HepG2 (cell line): Measurements from ENCODE around the gene CLDN15. TPM values are rescaled to one million over a fixed set of nuclear protein-coding genes. Genes with fewer than 3 reads are reported as not detected.

ENCODE experiments used
- ATAC-seq: fragments of 200-7000 bp; cut with Tn5 transposase; 3 replicates; pipeline ENCODE4 v1.9.1; 2020; ENCODE audit warnings: mild to moderate bottlenecking, moderate library complexity
- BruUV-seq: library from RNA; stranded (reverse); fragments of 400-500 nt; replicated peaks from 2 replicates; lab custom pipeline; 2021; lab: Mats Ljungman, UMichigan
- CTCF ChIA-PET: fragments of 300-600 bp; formaldehyde crosslinking; extraction: SDS; loops from one replicate; lab custom pipeline; 2021; ENCODE audit warnings: low total read pairs, inconsistent platforms, low intra/inter-chr PET ratio; lab: Yijun Ruan, JAX
- POLR2A ChIA-PET: fragments of 350-600 bp; sonication (Branson Sonifier 250); formaldehyde crosslinking; loops from one replicate; lab custom pipeline; 2020; ENCODE audit warnings: antibody characterized with exemption, inconsistent platforms; lab: Yijun Ruan, JAX
- DNase-seq: peaks from one replicate; pipeline ENCODE4 v3.0.0-alpha.2; 2015; ENCODE audit warnings: low spot score
- FAIRE-seq: peaks from 3 replicates; lab custom pipeline; 2011; peaks lifted over from hg19 to GRCh38; lab: Jason Lieb, UNC
- H2AFZ ChIP-seq: one replicate; pipeline ENCODE4 v1.6.1; 2011; ENCODE audit warnings: low read length, inconsistent platforms
- H3K27ac ChIP-seq: fragments of 300-600 bp; 3 replicates; pipeline ENCODE4 v1.8.0; 2011; ENCODE audit warnings: mixed run types, mild to moderate bottlenecking, mixed read lengths, low read length, inconsistent platforms; ENCODE audit not compliant: insufficient read depth; ENCODE audit errors: extremely low read length
- H3K27me3 ChIP-seq, 2 experiments: fragments of 200-600 bp in 1 of 2; 2 replicates in 1 of 2; 3 replicates in 1 of 2; pipeline versions ENCODE4 v1.6.0 to v1.8.0; 2011; ENCODE audit warnings: low read length in 2 of 2, mild to moderate bottlenecking in 2 of 2, moderate library complexity in 2 of 2, inconsistent platforms in 1 of 2; ENCODE audit not compliant: insufficient read depth in 2 of 2, control insufficient read depth in 1 of 2
- H3K36me3 ChIP-seq, 2 experiments: fragments of 200-600 bp in 1 of 2; replicated peaks in 1 of 2; 2 replicates in 1 of 2; 3 replicates in 1 of 2; pipeline versions ENCODE4 v1.5.1 to v1.8.0; 2011; ENCODE audit warnings: low read length in 2 of 2, inconsistent platforms in 1 of 2; ENCODE audit not compliant: insufficient read depth in 2 of 2, control insufficient read depth in 1 of 2
- H3K4me1 ChIP-seq: 2 replicates; pipeline ENCODE4 v1.5.1; 2012; ENCODE audit warnings: low read length, inconsistent platforms; ENCODE audit not compliant: insufficient read depth
- H3K4me2 ChIP-seq: 2 replicates; pipeline ENCODE4 v1.6.0; 2011; ENCODE audit warnings: low read depth, low read length, inconsistent platforms
- H3K4me3 ChIP-seq, 3 experiments: fragments of 200-600 bp in 1 of 3; sonication (generic), shearing (Covaris generic) in 1 of 3; replicated peaks in 1 of 3; 2 replicates each; pipeline ENCODE4 v1.5.1; 2011 to 2016; ENCODE audit warnings: low read length in 3 of 3, inconsistent platforms in 2 of 3, low read depth in 2 of 3, mild to moderate bottlenecking in 2 of 3, control low read depth in 1 of 3, mixed read lengths in 1 of 3; ENCODE audit not compliant: insufficient read depth in 1 of 3
- H3K79me2 ChIP-seq: one replicate; pipeline ENCODE4 v1.6.1; 2011; ENCODE audit warnings: low read length, inconsistent platforms; ENCODE audit not compliant: insufficient read depth
- H3K9ac ChIP-seq: 2 replicates; pipeline ENCODE4 v1.6.0; 2011; ENCODE audit warnings: mild to moderate bottlenecking, low read depth, low read length, inconsistent platforms; ENCODE audit not compliant: insufficient read depth
- H3K9me3 ChIP-seq: 2 replicates; pipeline ENCODE4 v1.5.1; 2012; ENCODE audit warnings: mild to moderate bottlenecking, low read length
- H4K20me1 ChIP-seq: 2 replicates; pipeline ENCODE4 v1.6.0; 2011; ENCODE audit warnings: inconsistent platforms, mild to moderate bottlenecking, low read length, moderate library complexity; ENCODE audit not compliant: insufficient read depth
- AGO1 ChIP-seq: fragments of 200-400 bp; formaldehyde crosslinking; IDR thresholded peaks from 2 replicates; pipeline ENCODE4 v1.6.1; 2017; ENCODE audit warnings: mild to moderate bottlenecking, low read depth, low read length, moderate library complexity; ENCODE audit not compliant: poor library complexity, severe bottlenecking
- AGO2 ChIP-seq: fragments of 200-400 bp; formaldehyde crosslinking; optimal IDR thresholded peaks from 2 replicates; pipeline ENCODE3; 2017; ENCODE audit warnings: mild to moderate bottlenecking, low read depth, low read length, moderate library complexity
- ARID2 ChIP-seq: sonication (generic); formaldehyde crosslinking; IDR thresholded peaks from 2 replicates; pipeline ENCODE4 v1.8.1; 2022; ENCODE audit warnings: mild to moderate bottlenecking, missing genetic modification reagents, borderline replicate concordance
- FOXC1 ChIP-seq: sonication (generic); formaldehyde crosslinking; IDR thresholded peaks from 2 replicates; pipeline ENCODE4 v1.8.0; 2022; ENCODE audit warnings: mild to moderate bottlenecking, missing genetic modification reagents, borderline replicate concordance
- HNRNPLL ChIP-seq: fragments of 200-400 bp; formaldehyde crosslinking; IDR thresholded peaks from 2 replicates; pipeline ENCODE4 v1.6.1; 2017; ENCODE audit warnings: mild to moderate bottlenecking, low read depth, low read length; ENCODE audit not compliant: poor library complexity, severe bottlenecking
- KLF9 ChIP-seq: IDR thresholded peaks from 2 replicates; pipeline ENCODE4 v1.6.1; 2016; ENCODE audit warnings: low read depth
- NFATC3 ChIP-seq: sonication (generic); formaldehyde crosslinking; IDR thresholded peaks from 2 replicates; pipeline ENCODE4 v1.5.1; 2020; ENCODE audit warnings: mild to moderate bottlenecking, missing genetic modification reagents
- PAX8 ChIP-seq: sonication (generic); formaldehyde crosslinking; IDR thresholded peaks from 2 replicates; pipeline ENCODE4 v1.8.0; 2022; ENCODE audit warnings: mild to moderate bottlenecking, missing genetic modification reagents, borderline replicate concordance
- REXO4 ChIP-seq: sonication (generic); formaldehyde crosslinking; IDR thresholded peaks from 2 replicates; pipeline ENCODE4 v1.8.0; 2022; ENCODE audit warnings: missing genetic modification reagents, mild to moderate bottlenecking, borderline replicate concordance
- RXRB ChIP-seq: IDR thresholded peaks from 2 replicates; pipeline ENCODE4 v1.6.1; 2016; ENCODE audit warnings: borderline replicate concordance, missing genetic modification reagents, missing compliant biosample characterization
- SALL2 ChIP-seq: sonication (generic); formaldehyde crosslinking; IDR thresholded peaks from 2 replicates; pipeline ENCODE4 v1.8.1; 2023; ENCODE audit warnings: mild to moderate bottlenecking, missing genetic modification reagents, inconsistent platforms
- SRSF9 ChIP-seq: fragments of 200-400 bp; formaldehyde crosslinking; IDR thresholded peaks from 2 replicates; pipeline ENCODE4 v1.6.1; 2018; ENCODE audit warnings: borderline replicate concordance, mild to moderate bottlenecking, low read depth, low read length; ENCODE audit not compliant: insufficient read depth, poor library complexity, severe bottlenecking
- ZBTB42 ChIP-seq: sonication (generic); formaldehyde crosslinking; IDR thresholded peaks from 2 replicates; pipeline ENCODE4 v1.5.0; 2020; ENCODE audit warnings: mild to moderate bottlenecking, missing genetic modification reagents
- ZNF331 ChIP-seq: sonication (generic); formaldehyde crosslinking; IDR thresholded peaks from 2 replicates; pipeline ENCODE4 v1.4.0; 2020; ENCODE audit warnings: missing genetic modification reagents
- ZNF598 ChIP-seq: sonication (generic); formaldehyde crosslinking; IDR thresholded peaks from 2 replicates; pipeline ENCODE4 v1.5.1; 2020; ENCODE audit warnings: mild to moderate bottlenecking, missing genetic modification reagents, borderline replicate concordance
- ZNF788 ChIP-seq: sonication (generic); formaldehyde crosslinking; IDR thresholded peaks from 2 replicates; pipeline ENCODE4 v1.5.0; 2020; ENCODE audit warnings: mild to moderate bottlenecking, missing genetic modification reagents, borderline replicate concordance
- WGBS: methylation state at CpG from one replicate; pipeline ENCODE4 v1.1.6; 2017; ENCODE audit warnings: low lambda C conversion rate; 5-methylcytosine and 5-hydroxymethylcytosine counted together
- in situ Hi-C: cut with HindIII; loops from 2 replicates; pipeline ENCODE4 v1.10.0; 2017; ENCODE audit warnings: low pct_unique_long_range_greater_than_20kb; ENCODE audit not compliant: extremely low pct_ligation_motif_present
- intact Hi-C: fragments of 100-400 bp; cut with micrococcal nuclease; formaldehyde crosslinking; loops from one replicate; pipeline ENCODE4 v1.10.0; 2022; ENCODE audit not compliant: unreplicated experiment
- polyA plus RNA-seq, 8 experiments: library from polyadenylated mRNA; depleted of rRNA in 3 of 8; stranded (reverse) in 7 of 8; unstranded in 1 of 8; fragments of >200 nt; fragmentation: Illumina TruSeq in 4 of 8; extraction: Trizol in 4 of 8; gene quantifications; 2 replicates each; pipeline versions ENCODE4 v1.2.1 to v1.2.3, GENCODE V29; 2011 to 2016; ENCODE audit warnings: low read depth in 4 of 8, missing spikeins in 1 of 8, mixed read lengths in 1 of 8; ENCODE audit not compliant: insufficient read depth in 1 of 8
- total RNA-seq, 5 experiments: library from RNA; depleted of rRNA; stranded (reverse); fragments of >200 nt; fragmentation: Illumina TruSeq; extraction: Trizol; gene quantifications; 2 replicates each; pipeline ENCODE4 v1.2.3, GENCODE V29; 2016; ENCODE audit warnings: low read depth in 1 of 5

CLDN15 gene
- total and polyA plus RNA-seq, 2 of the 13 experiments (the other 11 are each of a cell fraction or from before 2014, with no cell fraction given): 7.1 to 17.8 TPM

- WGBS: 92% methylated on average over 13 of the region's 21 CpGs
- POLR2A ChIA-PET: interaction anchor here (1.9 to 3.0 kb wide), 2 partner anchors 10 to 16 kb away, joined by 8 to 11 read pairs; partner anchors contain the start of genes FIS1, PLOD3 and ZNHIT1
- H4K20me1 ChIP-seq: no peaks in the 10 kb centered on the region
- TF ChIP-seq ZNF598 (CRISPR knock-in tag) (no peak), KLF9 (no peak), PAX8 (CRISPR knock-in tag) (no peak), AGO1 (peak; percentile 57), AGO2 (peak; percentile 62)
- TF ChIP-seq, all 625 proteins: peak for 2
- Histone ChIP-seq H3K9ac (no peak overlapping the region), H3K36me3 (peaks cover 0 to 3% of the 10 kb centered on the region in 2 experiments; a peak in 2 of 5 replicates), H3K27me3 (no peaks in the 10 kb centered on the region), H3K4me3 (no peak overlapping the region), H3K4me1 (peaks cover 65% of the 10 kb centered on the region), H3K4me2 (no peak overlapping the region), H2AFZ (no peak overlapping the region), H3K27ac (no peak overlapping the region), H3K79me2 (no peaks in the 10 kb centered on the region), H3K9me3 (no peaks in the 10 kb centered on the region)
- no peak for DNase-seq
- ATAC-seq: no peak
- BruUV-seq: no TSS peak
- CTCF ChIA-PET: interaction anchor here (1.3 kb wide), 1 partner anchor 10 kb away, joined by 4 read pairs; no protein-coding TSS in a partner anchor
- in situ Hi-C loops (no loop called here), intact Hi-C loops (no loop called here)
- FAIRE-seq: no peak
Measured at GRCh38 chr7:101233907-101234547, 3.6 kb downstream of the CLDN15 start.

DNA sequence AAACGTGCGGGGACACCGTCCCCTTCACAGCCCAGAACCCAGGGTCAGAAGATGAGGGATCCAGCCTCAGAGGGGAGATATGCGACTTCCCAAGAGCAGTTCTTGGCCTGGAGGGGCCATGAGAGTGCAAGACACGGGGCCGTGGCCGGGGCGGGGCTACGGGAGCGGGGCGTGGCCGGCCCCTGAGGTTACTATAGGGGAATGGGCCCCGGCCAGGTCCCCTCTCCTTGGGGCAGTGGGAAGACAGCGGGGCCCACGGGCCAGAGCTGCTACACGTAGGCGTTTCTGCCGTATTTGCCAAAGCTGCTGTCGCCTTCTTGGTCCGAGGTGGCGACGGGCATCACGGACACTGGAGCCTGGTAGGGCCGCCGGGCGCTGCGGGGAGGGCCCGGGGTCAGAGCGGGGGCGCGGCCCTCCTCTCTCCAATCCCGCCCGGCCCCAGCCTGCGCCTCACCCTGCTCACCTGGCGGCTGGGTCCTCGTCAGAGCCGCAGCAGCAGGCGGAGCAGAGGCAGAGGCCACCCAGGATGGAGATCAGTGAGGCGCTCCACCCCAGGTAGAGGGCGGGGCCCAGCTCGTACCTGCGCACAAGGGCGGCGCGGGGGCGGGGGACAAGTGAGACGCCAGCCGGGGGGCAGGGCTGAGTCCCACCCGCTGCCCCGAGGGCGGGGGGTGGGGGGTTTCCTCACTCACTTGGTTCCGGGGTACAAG, 5.3 kb downstream of the CLDN15 start:
- in situ Hi-C loops: no loop called here
- CTCF ChIA-PET: no interaction called here
- peak overlapping the region; percentile 55 for H3K4me2 ChIP-seq
- TF ChIP-seq RXRB (CRISPR knock-in tag) (no peak), HNRNPLL (peak; percentile 22), SRSF9 (no peak), FOXC1 (no peak), ZNF331 (CRISPR knock-in tag) (0 out of 2 replicates have a peak, but pooled peaks have one; percentile 1), ZNF788 (CRISPR knock-in tag) (no peak), ZBTB42 (CRISPR knock-in tag) (no peak), ARID2 (no peak), SALL2 (no peak), AGO2 (peak; percentile 88), NFATC3 (CRISPR knock-in tag) (no peak), REXO4 (CRISPR knock-in tag) (no peak)

More for the DNA sequence above, 5.3 kb downstream of the CLDN15 start:
- H4K20me1 ChIP-seq: no peaks in the 10 kb centered on the region
- intact Hi-C loops: no loop called here
- peaks cover 49% of the 10 kb centered on the region for H3K4me1 ChIP-seq
- no TSS peak for BruUV-seq
- H3K4me3 ChIP-seq: peak overlapping the region in 1 of 3 experiments; percentile 48; a peak in 1 of 6 replicates
- FAIRE-seq (no peak), ATAC-seq (peak; percentile 5; the same call in 2 of the 3 replicates), DNase-seq (no peak)
- H2AFZ ChIP-seq: no peak overlapping the region
- no peak overlapping the region for H3K9ac ChIP-seq
- no peaks in the 10 kb centered on the region for H3K79me2 ChIP-seq
- H3K27me3 ChIP-seq: no peaks in the 10 kb centered on the region
- POLR2A ChIA-PET: interaction anchor here (0.9 to 3.0 kb wide), 5 partner anchors 12 to 40 kb away, joined by 3 to 11 read pairs (median 6); partner anchors contain the start of genes PLOD3 and ZNHIT1
- H3K36me3 ChIP-seq: peaks cover 0 to 3% of the 10 kb centered on the region in 2 experiments; a peak in 2 of 5 replicates
- no peaks in the 10 kb centered on the region for H3K9me3 ChIP-seq
- H3K27ac ChIP-seq: peak overlapping the region; percentile 54
- WGBS: 98% methylated on average over 25 of the region's 52 CpGs
